ENCODE results near the gene TBL1XR1. TPM values are rescaled to one million over a fixed set of nuclear protein-coding genes. Genes with fewer than 3 reads are reported as not detected.

The TBL1XR1 gene
- total RNA-seq, 1 experiment from 2014 or later, result 81.0 TPM

DNA sequence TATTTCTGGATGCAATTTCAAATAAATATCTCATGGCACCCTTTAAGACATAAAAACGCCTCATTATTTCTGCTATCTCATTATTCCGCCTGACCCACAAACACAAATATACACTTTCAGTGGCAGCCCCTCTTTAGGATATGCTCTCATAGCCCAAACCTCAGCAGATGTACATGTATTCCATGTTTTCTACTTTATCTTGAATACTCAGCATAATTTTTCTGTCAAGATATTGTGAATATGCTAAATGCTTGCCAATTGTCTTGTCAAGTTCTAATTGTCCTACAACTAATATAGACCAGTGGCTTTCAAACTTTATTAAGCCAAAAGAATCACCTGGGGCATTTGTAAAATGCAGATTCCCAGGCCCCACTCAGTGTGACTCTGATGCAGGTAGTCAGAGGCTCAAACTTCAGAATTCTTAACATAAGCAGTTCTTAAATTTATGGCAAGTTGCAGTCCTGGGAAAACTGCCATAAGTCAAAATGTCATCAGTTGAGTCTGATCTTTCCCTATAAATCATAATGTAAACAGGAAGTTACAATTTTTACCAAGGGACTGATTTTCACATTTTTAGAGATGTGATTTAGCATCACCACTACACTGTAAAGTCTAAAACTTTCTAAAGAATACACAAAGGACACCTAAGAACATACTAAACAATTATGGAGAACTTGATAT is 135.1 kb downstream of the TBL1XR1 start:
- no peaks in the 10 kb centered on the region for H3K27me3 ChIP-seq (ENCODE audit: low read length)
- DNase-seq, result no peak
- H3K9ac ChIP-seq (ENCODE audit: low read length), result no peak overlapping the region
- peak overlapping the region; percentile 85 for H3K27ac ChIP-seq (ENCODE audit: low read length)
- no peak overlapping the region for H3K4me3 ChIP-seq (ENCODE audit: low read length)
- no peaks in the 10 kb centered on the region; the same call in 1 of the 2 replicates for H4K20me1 ChIP-seq (ENCODE audit: insufficient read depth, low read depth, low read length)
- H3K4me1 ChIP-seq (ENCODE audit: low read length), result peaks cover 56% of the 10 kb centered on the region
- no peaks in the 10 kb centered on the region for H3K9me2 ChIP-seq (replicated peaks; ENCODE audit: insufficient read depth, low read length)
- H3K9me3 ChIP-seq (ENCODE audit: low read length), result no peaks in the 10 kb centered on the region
- no peak overlapping the region for H2AFZ ChIP-seq (ENCODE audit: low read length)
- H3K4me2 ChIP-seq (ENCODE audit: low read depth, low read length, poor library complexity, severe bottlenecking), result peak overlapping the region; percentile 69
- H3K36me3 ChIP-seq (ENCODE audit: insufficient read depth, low read length), result no peaks in the 10 kb centered on the region
- H3K79me2 ChIP-seq (ENCODE audit: low read length), result peaks cover 92% of the 10 kb centered on the region

DNA sequence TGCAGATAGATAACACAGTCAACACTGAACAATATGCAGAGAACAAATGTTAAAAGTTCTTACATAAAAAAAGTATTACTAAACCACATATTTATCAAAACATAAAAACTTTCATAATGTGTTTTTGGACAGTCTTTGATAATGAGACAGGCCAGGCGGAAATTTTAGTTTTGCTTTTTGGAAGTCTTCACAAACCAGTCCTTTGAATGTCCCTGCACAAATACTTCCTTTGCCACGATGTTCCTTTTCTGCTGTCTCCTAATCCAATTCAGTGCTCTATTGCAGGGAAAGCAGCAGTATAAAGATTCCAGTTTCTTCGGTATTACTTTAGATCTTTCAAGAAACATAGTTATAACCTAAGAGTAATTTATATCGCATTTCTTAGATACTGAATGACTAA is 135.9 kb downstream of the TBL1XR1 start:
- H3K27me3 ChIP-seq (ENCODE audit: low read length), result no peaks in the 10 kb centered on the region
- no peaks in the 10 kb centered on the region; the same call in 1 of the 2 replicates for H4K20me1 ChIP-seq (ENCODE audit: insufficient read depth, low read depth, low read length)
- H3K27ac ChIP-seq (ENCODE audit: low read length), result peak overlapping the region; percentile 85
- H3K9me3 ChIP-seq (ENCODE audit: low read length), result no peaks in the 10 kb centered on the region
- H3K9ac ChIP-seq (ENCODE audit: low read length), result no peak overlapping the region
- no peak for DNase-seq
- H2AFZ ChIP-seq (ENCODE audit: low read length), result no peak overlapping the region
- peaks cover 64% of the 10 kb centered on the region for H3K4me1 ChIP-seq (ENCODE audit: low read length)
- H3K4me2 ChIP-seq (ENCODE audit: low read depth, low read length, poor library complexity, severe bottlenecking), result peak overlapping the region; percentile 69
- no peaks in the 10 kb centered on the region for H3K9me2 ChIP-seq (replicated peaks; ENCODE audit: insufficient read depth, low read length)
- H3K4me3 ChIP-seq (ENCODE audit: low read length), result peak overlapping the region; percentile 6; the same call in 1 of the 2 replicates
- H3K36me3 ChIP-seq (ENCODE audit: insufficient read depth, low read length), result no peaks in the 10 kb centered on the region
- H3K79me2 ChIP-seq (ENCODE audit: low read length), result peaks cover 92% of the 10 kb centered on the region

DNA sequence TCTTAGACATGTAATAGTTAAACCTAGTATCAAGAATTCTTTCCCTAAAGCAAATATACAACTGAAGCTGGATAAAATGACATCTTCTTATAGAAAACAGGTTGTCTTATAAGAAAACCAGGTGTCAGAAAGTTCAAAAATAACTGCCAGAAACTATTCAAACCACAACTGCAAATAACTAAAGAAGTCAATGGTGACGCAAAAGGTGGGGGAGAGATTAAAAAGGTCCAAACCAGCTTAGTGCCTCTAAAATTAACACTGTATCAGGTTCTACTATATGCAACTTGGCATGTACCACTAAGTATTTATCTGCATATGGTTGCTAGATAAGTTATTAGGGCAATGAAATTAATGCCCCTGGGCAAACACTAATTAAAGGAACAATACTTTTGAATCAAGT is 136.8 kb downstream of the TBL1XR1 start:
- Histone ChIP-seq H3K4me1 (ENCODE audit: low read length) (peaks cover 73% of the 10 kb centered on the region), H3K27ac (ENCODE audit: low read length) (peak overlapping the region; percentile 85), H4K20me1 (ENCODE audit: insufficient read depth, low read depth, low read length) (no peaks in the 10 kb centered on the region; the same call in 1 of the 2 replicates), H2AFZ (ENCODE audit: low read length) (no peak overlapping the region), H3K4me3 (ENCODE audit: low read length) (peak overlapping the region; percentile 6; the same call in 1 of the 2 replicates), H3K27me3 (ENCODE audit: low read length) (no peaks in the 10 kb centered on the region), H3K36me3 (ENCODE audit: insufficient read depth, low read length) (no peaks in the 10 kb centered on the region), H3K79me2 (ENCODE audit: low read length) (peaks cover 92% of the 10 kb centered on the region), H3K4me2 (ENCODE audit: low read depth, low read length, poor library complexity, severe bottlenecking) (peak overlapping the region; percentile 69), H3K9me3 (ENCODE audit: low read length) (no peaks in the 10 kb centered on the region), H3K9me2 (replicated peaks; ENCODE audit: insufficient read depth, low read length) (no peaks in the 10 kb centered on the region), H3K9ac (ENCODE audit: low read length) (no peak overlapping the region)
- DNase-seq, result peak; percentile 82

DNA sequence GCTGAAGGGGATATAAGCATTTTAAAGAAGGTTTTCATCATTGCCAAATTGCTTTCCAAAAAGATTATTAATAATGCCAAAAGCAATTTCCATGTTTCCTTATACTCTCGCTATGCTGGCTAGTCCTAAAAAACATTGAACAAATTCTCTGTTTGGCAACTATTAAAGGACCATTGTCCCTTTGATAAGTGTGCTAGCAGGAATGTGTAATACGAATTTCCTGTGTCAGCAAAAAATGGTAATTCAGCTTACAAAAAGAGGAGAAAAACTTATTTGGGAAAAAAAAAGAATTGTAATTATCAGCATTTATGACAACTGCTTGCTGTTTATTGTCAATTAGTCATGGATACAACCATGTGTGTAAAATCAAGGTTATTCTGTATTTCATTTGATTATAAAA is 138.6 kb downstream of the TBL1XR1 start:
- H3K79me2 ChIP-seq (ENCODE audit: low read length), result peaks cover 84% of the 10 kb centered on the region
- H3K4me1 ChIP-seq (ENCODE audit: low read length), result peaks cover 78% of the 10 kb centered on the region
- H3K27me3 ChIP-seq (ENCODE audit: low read length), result no peaks in the 10 kb centered on the region
- no peak overlapping the region for H3K9ac ChIP-seq (ENCODE audit: low read length)
- no peak overlapping the region for H2AFZ ChIP-seq (ENCODE audit: low read length)
- H3K9me2 ChIP-seq (replicated peaks; ENCODE audit: insufficient read depth, low read length), result no peaks in the 10 kb centered on the region
- H3K27ac ChIP-seq (ENCODE audit: low read length), result peak overlapping the region; percentile 85
- H3K4me2 ChIP-seq (ENCODE audit: low read depth, low read length, poor library complexity, severe bottlenecking), result no peak overlapping the region
- H3K4me3 ChIP-seq (ENCODE audit: low read length), result no peak overlapping the region
- H3K36me3 ChIP-seq (ENCODE audit: insufficient read depth, low read length), result peaks cover under 1% of the 10 kb centered on the region; the same call in 1 of the 2 replicates
- DNase-seq, result no peak
- H4K20me1 ChIP-seq (ENCODE audit: insufficient read depth, low read depth, low read length), result no peaks in the 10 kb centered on the region; the same call in 1 of the 2 replicates
- H3K9me3 ChIP-seq (ENCODE audit: low read length), result no peaks in the 10 kb centered on the region

DNA sequence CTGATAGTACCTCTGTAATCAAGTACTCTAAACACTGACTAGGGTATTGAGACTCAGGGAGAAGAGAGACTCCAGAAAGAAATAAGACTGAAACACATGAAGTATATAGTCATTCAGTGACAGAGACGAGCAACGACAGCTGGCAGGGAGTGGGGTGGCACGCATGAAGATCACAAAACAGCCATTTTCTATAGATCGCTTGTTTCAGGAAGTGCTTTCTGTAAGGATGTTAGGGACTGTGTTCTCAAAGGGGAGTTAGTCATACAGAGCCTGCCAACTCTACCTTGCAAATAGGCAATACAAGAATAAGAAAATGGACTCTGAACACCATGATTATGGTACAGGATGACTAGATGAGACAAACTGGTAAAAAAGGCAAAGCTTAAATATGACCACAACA is 139.5 kb downstream of the TBL1XR1 start:
- Histone ChIP-seq H4K20me1 (ENCODE audit: insufficient read depth, low read depth, low read length) (no peaks in the 10 kb centered on the region; the same call in 1 of the 2 replicates), H3K9me2 (replicated peaks; ENCODE audit: insufficient read depth, low read length) (no peaks in the 10 kb centered on the region), H3K4me1 (ENCODE audit: low read length) (peaks cover 87% of the 10 kb centered on the region), H3K9ac (ENCODE audit: low read length) (peak overlapping the region; percentile 6; the same call in 1 of the 2 replicates), H3K27me3 (ENCODE audit: low read length) (no peaks in the 10 kb centered on the region), H3K27ac (ENCODE audit: low read length) (peak overlapping the region; percentile 85), H2AFZ (ENCODE audit: low read length) (no peak overlapping the region), H3K79me2 (ENCODE audit: low read length) (peaks cover 83% of the 10 kb centered on the region), H3K4me3 (ENCODE audit: low read length) (no peak overlapping the region), H3K36me3 (ENCODE audit: insufficient read depth, low read length) (peaks cover 6% of the 10 kb centered on the region; the same call in 1 of the 2 replicates), H3K4me2 (ENCODE audit: low read depth, low read length, poor library complexity, severe bottlenecking) (peak overlapping the region; percentile 41), H3K9me3 (ENCODE audit: low read length) (no peaks in the 10 kb centered on the region)
- peak; percentile 57 for DNase-seq

DNA sequence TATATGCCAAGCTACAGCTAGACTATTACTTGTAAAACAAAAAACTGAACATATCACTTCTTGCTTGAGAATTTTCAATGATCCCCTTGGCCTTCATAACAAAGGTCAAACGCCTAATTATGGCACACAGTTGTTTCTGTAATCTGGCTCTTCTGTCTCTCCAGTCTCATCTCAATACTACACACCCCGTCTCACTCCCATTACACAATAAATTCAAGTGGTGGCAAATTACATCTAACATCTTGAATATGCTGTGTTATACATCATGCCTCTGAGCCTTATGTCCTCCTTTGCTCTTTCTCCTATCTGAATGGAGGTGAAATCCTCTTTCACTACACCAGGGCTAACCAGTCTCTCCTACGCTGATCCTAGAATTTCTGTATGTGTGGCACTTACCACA is 140.4 kb downstream of the TBL1XR1 start:
- Histone ChIP-seq H3K4me1 (ENCODE audit: low read length) (peaks cover 87% of the 10 kb centered on the region), H3K9me3 (ENCODE audit: low read length) (no peaks in the 10 kb centered on the region), H3K36me3 (ENCODE audit: insufficient read depth, low read length) (peaks cover 6% of the 10 kb centered on the region; the same call in 1 of the 2 replicates), H3K4me3 (ENCODE audit: low read length) (no peak overlapping the region), H4K20me1 (ENCODE audit: insufficient read depth, low read depth, low read length) (no peaks in the 10 kb centered on the region; the same call in 1 of the 2 replicates), H2AFZ (ENCODE audit: low read length) (no peak overlapping the region), H3K79me2 (ENCODE audit: low read length) (peaks cover 79% of the 10 kb centered on the region), H3K9me2 (replicated peaks; ENCODE audit: insufficient read depth, low read length) (no peaks in the 10 kb centered on the region), H3K27ac (ENCODE audit: low read length) (peak overlapping the region; percentile 85), H3K27me3 (ENCODE audit: low read length) (no peaks in the 10 kb centered on the region), H3K9ac (ENCODE audit: low read length) (no peak overlapping the region), H3K4me2 (ENCODE audit: low read depth, low read length, poor library complexity, severe bottlenecking) (no peak overlapping the region)
- DNase-seq, result no peak

DNA sequence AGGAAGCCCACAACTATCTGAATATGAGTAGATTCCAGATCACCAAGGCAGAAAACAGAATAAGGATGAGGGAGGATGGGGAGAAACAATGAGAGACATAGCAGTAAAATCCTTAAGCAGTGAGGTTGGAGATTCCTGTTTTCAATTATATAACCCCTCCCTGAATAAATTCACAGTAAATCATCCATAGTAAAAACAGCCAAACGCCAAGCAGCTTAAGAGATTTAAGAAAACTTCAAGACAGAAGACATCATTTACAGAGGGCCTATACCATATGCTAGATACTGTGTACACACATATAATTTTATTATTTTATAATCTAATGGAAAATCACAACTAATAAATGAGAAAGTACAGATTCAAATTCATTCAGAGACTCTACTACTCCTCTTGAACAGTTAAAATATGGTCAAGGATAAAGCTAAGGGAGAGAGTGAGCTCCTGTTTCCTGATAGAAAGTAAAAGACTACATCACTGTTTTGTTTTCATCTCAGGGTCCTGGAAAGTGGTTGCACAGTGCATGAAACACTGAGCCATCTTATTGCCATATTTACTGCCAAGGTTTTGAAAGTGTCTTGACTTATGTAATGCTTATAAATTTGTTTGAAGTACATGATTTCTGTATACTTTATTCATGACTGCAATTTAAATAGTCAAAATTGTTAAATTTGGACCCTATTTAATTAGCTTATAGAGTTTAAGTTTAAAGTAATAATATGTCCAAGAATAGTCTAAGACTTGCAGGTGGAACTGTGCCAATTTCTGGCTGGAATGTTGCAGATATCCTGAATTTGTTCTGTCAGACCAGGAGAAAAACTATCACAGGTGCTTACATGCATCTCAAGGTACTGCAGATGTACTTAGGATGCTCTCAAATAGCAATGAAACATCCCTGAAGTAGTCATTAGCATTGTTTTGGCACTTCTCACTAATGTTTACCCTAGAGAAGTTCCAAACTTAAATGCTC is 141.4 kb downstream of the TBL1XR1 start:
- Histone ChIP-seq H3K36me3 (ENCODE audit: insufficient read depth, low read length) (peaks cover 6% of the 10 kb centered on the region; the same call in 1 of the 2 replicates), H3K4me2 (ENCODE audit: low read depth, low read length, poor library complexity, severe bottlenecking) (no peak overlapping the region), H3K4me3 (ENCODE audit: low read length) (no peak overlapping the region), H3K4me1 (ENCODE audit: low read length) (peaks cover 87% of the 10 kb centered on the region), H2AFZ (ENCODE audit: low read length) (no peak overlapping the region), H4K20me1 (ENCODE audit: insufficient read depth, low read depth, low read length) (no peaks in the 10 kb centered on the region; the same call in 1 of the 2 replicates), H3K9me3 (ENCODE audit: low read length) (no peaks in the 10 kb centered on the region), H3K9me2 (replicated peaks; ENCODE audit: insufficient read depth, low read length) (no peaks in the 10 kb centered on the region), H3K27me3 (ENCODE audit: low read length) (no peaks in the 10 kb centered on the region), H3K79me2 (ENCODE audit: low read length) (peaks cover 70% of the 10 kb centered on the region), H3K9ac (ENCODE audit: low read length) (no peak overlapping the region), H3K27ac (ENCODE audit: low read length) (peak overlapping the region; percentile 1; the same call in 1 of the 2 replicates)
- DNase-seq, result no peak

DNA sequence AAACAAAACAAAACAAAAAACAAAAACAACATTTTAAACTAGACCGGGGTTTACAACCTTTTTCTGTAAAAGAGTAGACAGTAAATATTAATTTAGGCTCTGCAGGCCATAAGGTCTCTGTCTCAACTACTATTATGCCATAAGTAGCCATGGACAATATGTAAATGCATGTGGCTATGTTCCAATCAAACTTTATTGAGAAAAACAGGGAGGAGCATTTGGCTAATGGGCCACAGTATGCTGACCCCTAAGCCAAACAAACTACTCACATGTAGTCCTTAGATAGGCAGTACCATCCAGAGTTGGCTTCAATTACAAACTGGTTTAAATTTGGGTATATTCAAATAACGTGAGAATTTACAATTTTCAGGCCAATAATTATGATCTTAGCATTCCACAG is 144.2 kb downstream of the TBL1XR1 start:
- no peak for DNase-seq
- Histone ChIP-seq H3K27ac (ENCODE audit: low read length) (no peak overlapping the region), H3K36me3 (ENCODE audit: insufficient read depth, low read length) (peaks cover 28% of the 10 kb centered on the region), H3K4me3 (ENCODE audit: low read length) (no peak overlapping the region), H3K9ac (ENCODE audit: low read length) (no peak overlapping the region), H3K79me2 (ENCODE audit: low read length) (peaks cover 62% of the 10 kb centered on the region), H3K4me2 (ENCODE audit: low read depth, low read length, poor library complexity, severe bottlenecking) (no peak overlapping the region), H3K4me1 (ENCODE audit: low read length) (peaks cover 60% of the 10 kb centered on the region), H3K9me3 (ENCODE audit: low read length) (no peaks in the 10 kb centered on the region), H3K27me3 (ENCODE audit: low read length) (no peaks in the 10 kb centered on the region), H3K9me2 (replicated peaks; ENCODE audit: insufficient read depth, low read length) (no peaks in the 10 kb centered on the region), H4K20me1 (ENCODE audit: insufficient read depth, low read depth, low read length) (no peaks in the 10 kb centered on the region), H2AFZ (ENCODE audit: low read length) (no peak overlapping the region)
